Lower leg skin (tissue), 4 donors: ENCODE data around the gene PSMD8. TPM values are rescaled to one million over a fixed set of nuclear protein-coding genes. Genes with fewer than 3 reads are reported as not detected.
A peak's percentile ranks its signal among the peaks of the same experiment; 100 is the strongest.

Source experiments
- DNase-seq, 2 donors: peaks; one replicate each; pipeline ENCODE4 v3.0.0-alpha.2; 2019; ENCODE audit warnings: low spot score in 2 of 2
- H3K4me3 ChIP-seq: fragments of 200-600 bp; sonication (generic); 2 replicates; pipeline ENCODE4 v1.5.1; 2017; ENCODE audit warnings: mild to moderate bottlenecking, low read depth; ENCODE audit not compliant: poor library complexity, severe bottlenecking
- CTCF ChIP-seq, 3 donors: fragments of 450-650 bp; IDR thresholded peaks; one replicate each; pipeline ENCODE4 v1.5.1; 2016; ENCODE audit warnings: antibody characterized with exemption in 3 of 3, mild to moderate bottlenecking in 3 of 3, moderate library complexity in 2 of 3
- POLR2A ChIP-seq, 2 donors: fragments of 450-650 bp; IDR thresholded peaks; one replicate each; pipeline ENCODE4 v1.6.1; 2016 to 2017; ENCODE audit warnings: antibody characterized with exemption in 2 of 2, mild to moderate bottlenecking in 1 of 2, moderate library complexity in 1 of 2
- WGBS, 2 donors: methylation state at CpG; one replicate each; pipeline ENCODE4 v1.1.5; 2018; 5-methylcytosine and 5-hydroxymethylcytosine counted together
- intact Hi-C: fragments of 100-400 bp; cut with DNase I; formaldehyde crosslinking; loops from one replicate; pipeline ENCODE4 v1.15.0; 2023; ENCODE audit warnings: low total_unique reads
- total RNA-seq, 4 donors: library from RNA; depleted of rRNA; stranded (reverse); fragments of >200 nt; gene quantifications; one replicate each; pipeline ENCODE4 v1.1.0, GENCODE V29; 2016

The PSMD8 gene
- total RNA-seq: 100 to 1,000 TPM; 222 to 319 (median 311) TPM

- WGBS, 2 donors: 0% methylated on average over 55 to 62 of the region's 65 CpGs
- intact Hi-C loops: no loop called here
- peak within 1 kb of the TSS; percentile 83 for H3K4me3 ChIP-seq
- TF ChIP-seq POLR2A (IDR thresholded peaks at IDR 0.05) (peak in 1 of 2 donors; percentile 75), CTCF (IDR thresholded peaks at IDR 0.05) (no peak)
- DNase-seq: peak; percentile 100
Observed at GRCh38 chr19:38374332-38375097, at the start of gene PSMD8. TSS of gene PSMD8 (plus strand) at chr19:38374571. CDS start at chr19:38374602, 31 bp downstream.

GRCh38 chr19:38326591-38326990 lies 47.8 kb upstream of the PSMD8 start:
- TF ChIP-seq CTCF (IDR thresholded peaks at IDR 0.05) (no peak), POLR2A (IDR thresholded peaks at IDR 0.05) (no peak)
- intact Hi-C loops: loop anchor here (5.0 kb wide), 1 partner anchor 319 kb away; no protein-coding TSS in a partner anchor
- H3K4me3 ChIP-seq: no peak overlapping the region
- WGBS, 2 donors: 91 to 94% methylated on average over 21 to 22 of the region's 22 CpGs
- DNase-seq: no peak

GRCh38 chr19:38329651-38330050 lies 44.7 kb upstream of the PSMD8 start:
- WGBS, 2 donors: 94 to 99% methylated on average over 7 of the region's 7 CpGs
- DNase-seq: no peak
- intact Hi-C loops: loop anchor here (5.0 kb wide), 2 partner anchors 87 to 322 kb away; no protein-coding TSS in a partner anchor
- TF ChIP-seq POLR2A (IDR thresholded peaks at IDR 0.05) (no peak), CTCF (IDR thresholded peaks at IDR 0.05) (no peak)
- H3K4me3 ChIP-seq: no peak overlapping the region

- no peak for DNase-seq
- intact Hi-C loops: loop anchor here (5.0 kb wide), 1 partner anchor 89 kb away; no protein-coding TSS in a partner anchor
- 85 to 97% methylated on average over 1 of the region's 1 CpG for WGBS, 2 donors
- no peak for TF ChIP-seq CTCF (IDR thresholded peaks at IDR 0.05)
- TF ChIP-seq POLR2A (IDR thresholded peaks at IDR 0.05): no peak
- H3K4me3 ChIP-seq: no peak overlapping the region
Observed at GRCh38 chr19:38331728-38332127, 42.6 kb upstream of the PSMD8 start.

GRCh38 chr19:38333245-38333644 lies 41.1 kb upstream of the PSMD8 start:
- intact Hi-C loops: loop anchor here (5.0 kb wide), 1 partner anchor 91 kb away; no protein-coding TSS in a partner anchor
- no peak overlapping the region for H3K4me3 ChIP-seq

More at GRCh38 chr19:38333245-38333644, 41.1 kb upstream of the PSMD8 start:
- 86 to 88% methylated on average over 9 of the region's 9 CpGs for WGBS, 2 donors
- DNase-seq: no peak
- TF ChIP-seq POLR2A (IDR thresholded peaks at IDR 0.05) (no peak), CTCF (IDR thresholded peaks at IDR 0.05) (no peak)
